ENCODE results near the gene PSMD1. TPM values are rescaled to one million over a fixed set of nuclear protein-coding genes. Genes with fewer than 3 reads are reported as not detected.

The PSMD1 gene
- total and polyA plus RNA-seq, 2 of the 8 experiments (the other 6 are each of a cell fraction or from before 2014, with no cell fraction given): 179 to 272 TPM

GRCh38 chr2:231163011-231163410 is 106.3 kb downstream of the PSMD1 start (continued):
- TF ChIP-seq CBX8 (IDR thresholded peaks at IDR 0.05; ENCODE audit: borderline replicate concordance, low read depth, low read length) (no peak), RNF2 (IDR thresholded peaks at IDR 0.05; ENCODE audit: borderline replicate concordance, low read depth, low read length, missing control alignments, poor library complexity, severe bottlenecking) (no peak), USF2 (IDR thresholded peaks at IDR 0.05; ENCODE audit: low read length) (no peak), ATF2 (IDR thresholded peaks at IDR 0.05; ENCODE audit: low read length) (no peak), CTBP2 (IDR thresholded peaks at IDR 0.05; ENCODE audit: borderline replicate concordance, insufficient read depth, insufficient read length, low read length) (no peak), CEBPB (IDR thresholded peaks at IDR 0.05; ENCODE audit: low read depth, low read length) (no peak), TAF1 (IDR thresholded peaks at IDR 0.05; ENCODE audit: low read depth, low read length) (no peak), TBP (IDR thresholded peaks at IDR 0.05; ENCODE audit: low read depth, low read length) (no peak)
